Nasal cavity respiratory epithelium epithelial cell of viscerocranial mucosa (primary cell): ENCODE results near the gene METTL2B. TPM values are rescaled to one million over a fixed set of nuclear protein-coding genes. Genes with fewer than 3 reads are reported as not detected.

Source experiments
- total RNA-seq: library from RNA; depleted of rRNA; stranded (reverse); fragments of >200 nt; gene quantifications from 2 replicates; pipeline ENCODE4 v1.2.3, GENCODE V29; 2014

Gene METTL2B, protein sequence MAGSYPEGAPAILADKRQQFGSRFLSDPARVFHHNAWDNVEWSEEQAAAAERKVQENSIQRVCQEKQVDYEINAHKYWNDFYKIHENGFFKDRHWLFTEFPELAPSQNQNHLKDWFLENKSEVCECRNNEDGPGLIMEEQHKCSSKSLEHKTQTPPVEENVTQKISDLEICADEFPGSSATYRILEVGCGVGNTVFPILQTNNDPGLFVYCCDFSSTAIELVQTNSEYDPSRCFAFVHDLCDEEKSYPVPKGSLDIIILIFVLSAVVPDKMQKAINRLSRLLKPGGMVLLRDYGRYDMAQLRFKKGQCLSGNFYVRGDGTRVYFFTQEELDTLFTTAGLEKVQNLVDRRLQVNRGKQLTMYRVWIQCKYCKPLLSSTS
- 33.8 and 45.3 TPM in 2 replicates for total RNA-seq

DNA sequence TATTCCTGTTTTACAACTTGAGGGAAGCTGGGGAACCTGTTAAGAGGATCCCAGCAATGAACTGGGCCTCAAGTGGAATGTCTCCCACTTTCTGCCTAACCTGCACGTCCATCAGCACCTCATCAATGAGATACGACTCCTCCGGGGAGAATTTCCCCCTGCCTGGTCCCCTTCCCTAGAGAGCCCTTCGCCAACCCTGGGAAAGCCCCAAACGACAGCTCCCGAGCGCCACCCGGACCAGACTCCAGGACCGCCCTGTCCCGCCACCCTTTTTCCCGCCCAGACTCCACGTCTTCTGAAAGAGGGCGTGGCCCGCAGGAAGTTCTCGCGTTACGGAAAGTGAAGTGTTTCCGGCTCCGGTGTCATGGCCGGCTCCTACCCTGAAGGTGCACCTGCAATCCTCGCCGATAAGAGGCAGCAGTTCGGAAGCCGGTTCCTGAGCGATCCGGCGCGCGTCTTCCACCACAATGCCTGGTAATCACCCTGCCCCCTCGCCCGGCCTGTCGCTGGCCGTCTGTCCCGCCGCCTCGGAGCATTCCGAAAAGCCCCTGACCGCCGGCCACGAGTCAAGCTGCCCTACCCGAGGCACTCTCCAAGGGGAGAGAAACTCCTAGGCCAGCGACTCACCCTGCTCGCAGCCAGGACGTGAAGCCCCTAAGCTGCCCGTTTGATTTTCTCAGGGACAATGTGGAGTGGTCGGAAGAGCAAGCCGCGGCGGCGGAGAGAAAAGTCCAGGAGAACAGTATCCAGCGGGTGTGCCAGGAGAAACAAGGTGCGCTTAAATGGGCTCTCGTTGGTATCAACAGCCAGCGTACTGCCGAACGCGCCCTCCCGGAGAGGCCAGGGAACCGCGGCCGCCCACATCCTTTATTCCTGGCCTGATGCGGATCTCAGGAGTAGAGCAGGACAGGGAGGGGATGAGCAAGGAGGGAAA lies at the start of gene METTL2B:
METTL2B (plus strand) TSS at position 347 of the 934 bp plus-strand sequence; CDS start at position 365, 18 bp downstream.

DNA sequence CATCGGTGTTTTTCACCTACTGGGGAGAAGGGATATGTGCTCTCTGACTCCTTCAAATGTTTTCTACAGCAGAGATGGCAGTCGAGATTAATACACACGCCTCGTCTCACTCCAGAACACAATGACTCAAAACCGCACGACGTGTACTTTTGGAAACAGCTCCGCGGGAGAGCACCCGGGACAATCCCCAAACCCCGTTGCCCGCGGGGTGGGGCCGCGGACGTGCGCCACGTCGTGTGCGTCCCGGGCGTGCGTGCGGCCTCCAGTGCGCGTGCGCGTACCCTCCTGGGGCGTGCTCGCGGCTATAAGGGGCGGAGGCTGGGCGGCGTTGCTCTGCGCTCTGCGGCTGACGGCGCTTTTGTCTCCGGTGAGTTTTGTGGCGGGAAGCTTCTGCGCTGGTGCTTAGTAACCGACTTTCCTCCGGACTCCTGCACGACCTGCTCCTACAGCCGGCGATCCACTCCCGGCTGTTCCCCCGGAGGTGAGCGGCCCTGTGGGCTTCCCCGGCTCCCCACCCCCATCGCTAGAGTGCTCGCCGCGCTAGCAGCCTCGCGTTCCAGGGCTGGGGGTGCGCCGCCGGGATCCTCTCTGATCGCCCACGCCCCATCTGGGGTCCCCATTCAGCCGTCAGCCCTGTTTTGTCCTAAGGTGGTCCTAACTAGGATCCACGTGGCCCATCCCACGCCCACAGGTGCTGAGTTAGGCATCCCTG lies 20.8 kb upstream of the METTL2B start, which contains the start of gene HILPDA:
HILPDA (plus strand) TSS at position 336 of the 712 bp plus-strand sequence. CDS start 1,391 bp downstream, outside the sequence.

Other genes with a start within 250 kb of the METTL2B start
- gene LEP, start 235.5 kb upstream of the METTL2B start, total RNA-seq: under 0.01 and 0.28 TPM in 2 replicates
- 14.0 and 32.3 TPM in 2 replicates for gene RBM28, start 132.8 kb upstream of the METTL2B start, total RNA-seq
- 0.21 and 0.68 TPM in 2 replicates for gene PRRT4, start 115.1 kb upstream of the METTL2B start, total RNA-seq
- gene IMPDH1, start 66.8 kb upstream of the METTL2B start, total RNA-seq: 35.9 and 89.6 TPM in 2 replicates
- 21.2 and 22.6 TPM in 2 replicates for gene HILPDA, start 20.9 kb upstream of the METTL2B start, total RNA-seq
- gene GARIN1A, start 195.5 kb downstream of the METTL2B start, total RNA-seq: under 0.01 and 0.78 TPM in 2 replicates